Measurements from ENCODE around the gene THSD4.

DNA sequence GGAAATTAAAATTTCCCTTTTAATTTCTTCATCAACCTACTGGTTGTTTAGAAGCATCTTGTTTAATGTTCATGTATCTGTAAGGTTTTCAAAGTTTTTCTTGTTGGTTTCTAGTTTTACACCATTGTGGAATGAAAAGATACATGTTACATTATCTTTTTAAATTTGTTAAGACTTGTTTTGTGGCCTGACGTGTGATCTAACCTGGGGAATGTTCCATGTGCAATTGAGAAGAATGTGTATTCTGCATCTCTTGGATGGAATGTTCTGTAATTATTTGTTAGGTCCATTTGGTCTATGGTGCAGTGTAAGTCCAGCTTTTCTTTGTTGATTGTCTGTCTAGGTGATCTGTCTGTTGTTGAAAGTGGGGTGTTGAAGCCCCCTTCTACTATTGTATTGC lies 45.7 kb downstream of the THSD4 start:
- TF ChIP-seq, protein P1, sequence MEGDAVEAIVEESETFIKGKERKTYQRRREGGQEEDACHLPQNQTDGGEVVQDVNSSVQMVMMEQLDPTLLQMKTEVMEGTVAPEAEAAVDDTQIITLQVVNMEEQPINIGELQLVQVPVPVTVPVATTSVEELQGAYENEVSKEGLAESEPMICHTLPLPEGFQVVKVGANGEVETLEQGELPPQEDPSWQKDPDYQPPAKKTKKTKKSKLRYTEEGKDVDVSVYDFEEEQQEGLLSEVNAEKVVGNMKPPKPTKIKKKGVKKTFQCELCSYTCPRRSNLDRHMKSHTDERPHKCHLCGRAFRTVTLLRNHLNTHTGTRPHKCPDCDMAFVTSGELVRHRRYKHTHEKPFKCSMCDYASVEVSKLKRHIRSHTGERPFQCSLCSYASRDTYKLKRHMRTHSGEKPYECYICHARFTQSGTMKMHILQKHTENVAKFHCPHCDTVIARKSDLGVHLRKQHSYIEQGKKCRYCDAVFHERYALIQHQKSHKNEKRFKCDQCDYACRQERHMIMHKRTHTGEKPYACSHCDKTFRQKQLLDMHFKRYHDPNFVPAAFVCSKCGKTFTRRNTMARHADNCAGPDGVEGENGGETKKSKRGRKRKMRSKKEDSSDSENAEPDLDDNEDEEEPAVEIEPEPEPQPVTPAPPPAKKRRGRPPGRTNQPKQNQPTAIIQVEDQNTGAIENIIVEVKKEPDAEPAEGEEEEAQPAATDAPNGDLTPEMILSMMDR (IDR thresholded peaks at IDR 0.05; ENCODE audit: insufficient read depth, low read length), result no peak
- TF ChIP-seq, protein P2, sequence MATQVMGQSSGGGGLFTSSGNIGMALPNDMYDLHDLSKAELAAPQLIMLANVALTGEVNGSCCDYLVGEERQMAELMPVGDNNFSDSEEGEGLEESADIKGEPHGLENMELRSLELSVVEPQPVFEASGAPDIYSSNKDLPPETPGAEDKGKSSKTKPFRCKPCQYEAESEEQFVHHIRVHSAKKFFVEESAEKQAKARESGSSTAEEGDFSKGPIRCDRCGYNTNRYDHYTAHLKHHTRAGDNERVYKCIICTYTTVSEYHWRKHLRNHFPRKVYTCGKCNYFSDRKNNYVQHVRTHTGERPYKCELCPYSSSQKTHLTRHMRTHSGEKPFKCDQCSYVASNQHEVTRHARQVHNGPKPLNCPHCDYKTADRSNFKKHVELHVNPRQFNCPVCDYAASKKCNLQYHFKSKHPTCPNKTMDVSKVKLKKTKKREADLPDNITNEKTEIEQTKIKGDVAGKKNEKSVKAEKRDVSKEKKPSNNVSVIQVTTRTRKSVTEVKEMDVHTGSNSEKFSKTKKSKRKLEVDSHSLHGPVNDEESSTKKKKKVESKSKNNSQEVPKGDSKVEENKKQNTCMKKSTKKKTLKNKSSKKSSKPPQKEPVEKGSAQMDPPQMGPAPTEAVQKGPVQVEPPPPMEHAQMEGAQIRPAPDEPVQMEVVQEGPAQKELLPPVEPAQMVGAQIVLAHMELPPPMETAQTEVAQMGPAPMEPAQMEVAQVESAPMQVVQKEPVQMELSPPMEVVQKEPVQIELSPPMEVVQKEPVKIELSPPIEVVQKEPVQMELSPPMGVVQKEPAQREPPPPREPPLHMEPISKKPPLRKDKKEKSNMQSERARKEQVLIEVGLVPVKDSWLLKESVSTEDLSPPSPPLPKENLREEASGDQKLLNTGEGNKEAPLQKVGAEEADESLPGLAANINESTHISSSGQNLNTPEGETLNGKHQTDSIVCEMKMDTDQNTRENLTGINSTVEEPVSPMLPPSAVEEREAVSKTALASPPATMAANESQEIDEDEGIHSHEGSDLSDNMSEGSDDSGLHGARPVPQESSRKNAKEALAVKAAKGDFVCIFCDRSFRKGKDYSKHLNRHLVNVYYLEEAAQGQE (IDR thresholded peaks at IDR 0.05; ENCODE audit: insufficient replicate concordance, low read depth), result no peak
- TF ChIP-seq GABPA (IDR thresholded peaks at IDR 0.05; ENCODE audit: low read depth), result no peak
- TF ChIP-seq POLR2AphosphoS5 (IDR thresholded peaks at IDR 0.05; ENCODE audit: low read depth), result no peak
- no peak for TF ChIP-seq SPI1 (IDR thresholded peaks at IDR 0.05; ENCODE audit: borderline replicate concordance, low read depth)

Data from HL-60 (cell line).